KMS-11 (cell line): ENCODE results near the gene CIDEA.

Experiments
- H2AFZ ChIP-seq: fragments of 200-600 bp; sonication (generic); 2 replicates; pipeline ENCODE4 v1.6.1; 2016; ENCODE audit warnings: antibody characterized with exemption, mixed run types, low read depth
- H3K27ac ChIP-seq: fragments of 200-600 bp; sonication (generic); 2 replicates; pipeline ENCODE4 v1.6.1; 2016; ENCODE audit warnings: mild to moderate bottlenecking, mixed run types
- H3K27me3 ChIP-seq: fragments of 200-600 bp; sonication (generic); 2 replicates; pipeline ENCODE4 v1.6.1; 2017; ENCODE audit warnings: mild to moderate bottlenecking, low read depth, mixed run types, moderate library complexity; ENCODE audit not compliant: insufficient read depth
- H3K36me3 ChIP-seq: fragments of 200-600 bp; sonication (generic); 2 replicates; pipeline ENCODE4 v1.6.1; 2017; ENCODE audit warnings: mild to moderate bottlenecking, mixed run types; ENCODE audit not compliant: insufficient read depth
- H3K4me1 ChIP-seq: fragments of 200-600 bp; sonication (generic); 2 replicates; pipeline ENCODE4 v1.6.1; 2016; ENCODE audit warnings: mild to moderate bottlenecking, low read depth, mixed run types; ENCODE audit not compliant: poor library complexity, severe bottlenecking
- H3K4me2 ChIP-seq: fragments of 200-600 bp; sonication (generic); 2 replicates; pipeline ENCODE4 v1.7.0; 2016; ENCODE audit warnings: mild to moderate bottlenecking, mixed run types
- H3K4me3 ChIP-seq: fragments of 200-600 bp; sonication (generic); IDR thresholded peaks from 2 replicates; pipeline ENCODE4 v1.6.1; 2017; ENCODE audit warnings: low read depth, low read length, mixed read lengths; ENCODE audit not compliant: insufficient read depth
- H3K79me2 ChIP-seq: fragments of 200-600 bp; sonication (generic); 2 replicates; pipeline ENCODE4 v1.6.1; 2016; ENCODE audit warnings: low read depth, mixed run types; ENCODE audit not compliant: insufficient read depth
- H3K9ac ChIP-seq: fragments of 200-600 bp; sonication (generic); 2 replicates; pipeline ENCODE4 v1.6.1; 2016; ENCODE audit warnings: mild to moderate bottlenecking, mixed run types
- H4K20me1 ChIP-seq: fragments of 200-600 bp; sonication (generic); 2 replicates; pipeline ENCODE4 v1.6.1; 2016; ENCODE audit warnings: mild to moderate bottlenecking, mixed run types; ENCODE audit not compliant: insufficient read depth
- TF ChIP-seq, protein P1 (sequence below): fragments of 200-600 bp; sonication (generic); conservative IDR thresholded peaks from 2 replicates; pipeline ENCODE4 v1.6.1; 2017; ENCODE audit warnings: low read depth, mild to moderate bottlenecking, antibody characterized with exemption, low read length, moderate library complexity, mixed read lengths

The CIDEA gene

DNA sequence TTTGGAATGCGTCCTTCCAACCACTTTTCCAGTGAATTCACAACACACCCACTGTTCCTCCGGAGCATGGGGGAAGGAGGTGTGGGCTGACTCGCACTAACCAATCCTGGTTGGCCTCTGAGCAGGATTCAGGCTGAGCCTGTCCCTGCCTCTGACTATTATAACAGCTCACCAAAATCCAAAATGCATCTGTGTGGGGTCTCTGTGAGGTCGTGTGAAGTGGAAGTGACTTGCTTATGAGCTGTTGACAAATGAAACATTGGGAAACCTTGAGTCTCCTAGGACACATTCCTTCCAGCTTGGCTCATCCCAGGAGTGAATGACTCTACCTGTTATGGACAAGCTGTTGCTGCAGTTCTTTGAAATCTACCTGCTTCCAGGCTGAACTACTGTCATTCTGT, 1.5 kb downstream of the CIDEA start:
- Histone ChIP-seq H3K9ac (no peak overlapping the region), H3K36me3 (no peaks in the 10 kb centered on the region), H3K4me2 (no peak overlapping the region), H3K79me2 (no peaks in the 10 kb centered on the region), H3K4me1 (no peaks in the 10 kb centered on the region), H3K4me3 (no peak overlapping the region), H2AFZ (no peak overlapping the region), H3K27ac (no peak overlapping the region), H4K20me1 (no peaks in the 10 kb centered on the region), H3K27me3 (no peaks in the 10 kb centered on the region)
- TF ChIP-seq, protein P1, sequence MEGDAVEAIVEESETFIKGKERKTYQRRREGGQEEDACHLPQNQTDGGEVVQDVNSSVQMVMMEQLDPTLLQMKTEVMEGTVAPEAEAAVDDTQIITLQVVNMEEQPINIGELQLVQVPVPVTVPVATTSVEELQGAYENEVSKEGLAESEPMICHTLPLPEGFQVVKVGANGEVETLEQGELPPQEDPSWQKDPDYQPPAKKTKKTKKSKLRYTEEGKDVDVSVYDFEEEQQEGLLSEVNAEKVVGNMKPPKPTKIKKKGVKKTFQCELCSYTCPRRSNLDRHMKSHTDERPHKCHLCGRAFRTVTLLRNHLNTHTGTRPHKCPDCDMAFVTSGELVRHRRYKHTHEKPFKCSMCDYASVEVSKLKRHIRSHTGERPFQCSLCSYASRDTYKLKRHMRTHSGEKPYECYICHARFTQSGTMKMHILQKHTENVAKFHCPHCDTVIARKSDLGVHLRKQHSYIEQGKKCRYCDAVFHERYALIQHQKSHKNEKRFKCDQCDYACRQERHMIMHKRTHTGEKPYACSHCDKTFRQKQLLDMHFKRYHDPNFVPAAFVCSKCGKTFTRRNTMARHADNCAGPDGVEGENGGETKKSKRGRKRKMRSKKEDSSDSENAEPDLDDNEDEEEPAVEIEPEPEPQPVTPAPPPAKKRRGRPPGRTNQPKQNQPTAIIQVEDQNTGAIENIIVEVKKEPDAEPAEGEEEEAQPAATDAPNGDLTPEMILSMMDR = no peak

- H3K4me2 ChIP-seq = no peak overlapping the region
- no peaks in the 10 kb centered on the region for H4K20me1 ChIP-seq
- H3K27me3 ChIP-seq = no peaks in the 10 kb centered on the region
- H3K79me2 ChIP-seq = no peaks in the 10 kb centered on the region
- H3K27ac ChIP-seq = no peak overlapping the region
- H3K9ac ChIP-seq = no peak overlapping the region
- H3K36me3 ChIP-seq = no peaks in the 10 kb centered on the region
- H3K4me3 ChIP-seq = no peak overlapping the region
- H3K4me1 ChIP-seq = no peaks in the 10 kb centered on the region
- TF ChIP-seq, protein P1 = no peak
- no peak overlapping the region for H2AFZ ChIP-seq
Observed at GRCh38 chr18:12256951-12257350, 2.8 kb downstream of the CIDEA start.

- H3K36me3 ChIP-seq = no peaks in the 10 kb centered on the region
- H3K4me2 ChIP-seq = no peak overlapping the region
- H3K4me3 ChIP-seq = no peak overlapping the region
- TF ChIP-seq, protein P1 = no peak
- H3K79me2 ChIP-seq = no peaks in the 10 kb centered on the region
- no peaks in the 10 kb centered on the region for H4K20me1 ChIP-seq
- H3K9ac ChIP-seq = no peak overlapping the region
- H2AFZ ChIP-seq = no peak overlapping the region
- no peaks in the 10 kb centered on the region for H3K27me3 ChIP-seq
- no peaks in the 10 kb centered on the region for H3K4me1 ChIP-seq
- H3K27ac ChIP-seq = no peak overlapping the region
Observed at GRCh38 chr18:12257996-12258718, 4.0 kb downstream of the CIDEA start.

DNA sequence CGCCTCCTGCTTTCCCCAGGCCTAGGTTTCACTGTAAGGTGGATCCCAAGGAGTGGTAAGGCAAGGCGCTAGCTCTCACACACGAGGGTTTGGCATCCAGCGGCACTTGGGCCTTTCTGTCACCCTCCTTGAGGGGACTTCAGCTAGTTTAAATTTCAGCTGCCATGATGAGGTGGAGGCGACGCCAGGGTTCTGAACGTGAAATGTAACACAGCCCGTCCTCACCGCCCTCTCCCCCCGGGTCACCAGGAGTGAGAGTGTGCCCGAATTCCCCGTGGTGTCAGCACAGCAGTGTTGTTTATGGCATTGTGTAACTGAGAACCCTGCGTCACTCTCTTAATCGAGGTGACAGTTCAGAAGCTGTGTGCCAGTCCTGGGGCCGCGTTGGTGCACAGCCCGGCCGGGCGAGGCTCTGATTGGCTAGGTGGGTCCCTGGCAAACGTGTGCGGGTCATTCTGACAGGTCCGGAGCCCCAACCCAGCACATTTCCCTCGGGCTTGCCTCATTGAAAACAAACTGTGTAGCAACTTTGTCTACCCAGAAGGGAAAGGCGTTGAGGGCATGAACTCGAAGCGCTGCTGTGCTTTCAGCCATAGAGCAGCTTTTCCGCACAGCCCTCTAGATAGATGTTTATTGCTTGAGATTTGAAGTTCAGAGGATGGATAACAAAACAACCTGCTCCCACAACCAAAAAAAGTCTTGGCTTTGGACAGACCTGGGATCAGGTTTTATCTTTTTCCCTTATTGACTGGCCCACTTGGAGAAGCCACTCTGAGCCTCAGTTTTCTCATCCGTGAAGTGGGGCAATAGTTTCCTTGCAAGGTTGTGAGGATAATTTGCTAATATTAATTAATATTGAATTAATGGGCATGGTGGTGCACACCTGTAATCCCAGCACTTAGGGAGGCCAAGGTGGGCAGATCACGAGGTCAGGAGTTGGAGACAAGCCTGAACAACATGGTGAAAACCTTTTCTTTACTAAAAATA, 4.9 kb downstream of the CIDEA start:
- Histone ChIP-seq H3K27ac (no peak overlapping the region), H2AFZ (no peak overlapping the region), H3K79me2 (no peaks in the 10 kb centered on the region), H3K27me3 (no peaks in the 10 kb centered on the region), H4K20me1 (no peaks in the 10 kb centered on the region), H3K9ac (no peak overlapping the region), H3K36me3 (no peaks in the 10 kb centered on the region), H3K4me2 (no peak overlapping the region), H3K4me1 (no peaks in the 10 kb centered on the region), H3K4me3 (no peak overlapping the region)
- TF ChIP-seq, protein P1 = no peak
